K562 (cell line): Measurements from ENCODE around the gene NAV2. TPM values are rescaled to one million over a fixed set of nuclear protein-coding genes. Genes with fewer than 3 reads are reported as not detected.

Experiments
- ATAC-seq: fragments of 200-7000 bp; cut with Tn5 transposase; 3 replicates; pipeline ENCODE4 v1.9.1; 2020; ENCODE audit warnings: moderate library complexity
- BruUV-seq: library from RNA; stranded (reverse); fragments of 400-500 nt; replicated peaks from 2 replicates; lab custom pipeline; 2021; lab: Mats Ljungman, UMichigan
- CTCF ChIA-PET: fragments of 300-600 bp; formaldehyde crosslinking; extraction: SDS; loops from one replicate; lab custom pipeline; 2021; ENCODE audit warnings: low intra/inter-chr PET ratio; lab: Yijun Ruan, JAX
- POLR2A ChIA-PET: fragments of 300-600, 350-650 bp; sonication (Branson Sonifier 250); formaldehyde crosslinking; extraction: SDS; loops from one replicate; lab custom pipeline; 2021; ENCODE audit warnings: antibody characterized with exemption, inconsistent platforms; lab: Yijun Ruan, JAX
- DNase-seq, 4 experiments: peaks; one replicate each; pipeline versions ENCODE4 v3.0.0 to v3.0.0-alpha.2; 2011 to 2018; ENCODE audit warnings: low spot score in 3 of 4, mixed read lengths in 3 of 4; ENCODE audit errors: extremely low read depth in 1 of 4
- FAIRE-seq: peaks from 2 replicates; lab custom pipeline; 2011; peaks lifted over from hg19 to GRCh38; lab: Jason Lieb, UNC
- H2AFZ ChIP-seq: 2 replicates; pipeline ENCODE4 v1.6.0; 2011; ENCODE audit warnings: low read depth, low read length, control low read depth, inconsistent platforms
- H3K27ac ChIP-seq: fragments of 200-600 bp; 3 replicates; pipeline ENCODE4 v1.8.0; 2011; ENCODE audit warnings: low read depth, mild to moderate bottlenecking, control low read depth, inconsistent platforms, low read length, moderate library complexity, mixed read lengths; ENCODE audit errors: extremely low read depth
- H3K27me3 ChIP-seq, 2 experiments: fragments of 300-600 bp in 1 of 2; 2 replicates in 1 of 2; 3 replicates in 1 of 2; pipeline versions ENCODE4 v1.6.0 to v1.8.0; 2011; ENCODE audit warnings: inconsistent platforms in 2 of 2, low read length in 2 of 2, mild to moderate bottlenecking in 1 of 2, mixed read lengths in 1 of 2, moderate library complexity in 1 of 2; ENCODE audit not compliant: control insufficient read depth in 2 of 2, insufficient read depth in 2 of 2
- H3K36me3 ChIP-seq: fragments of 300-600 bp; 3 replicates; pipeline ENCODE4 v1.8.0; 2011; ENCODE audit warnings: mild to moderate bottlenecking, low read length, inconsistent platforms; ENCODE audit not compliant: control insufficient read depth, insufficient read depth
- H3K4me1 ChIP-seq, 2 experiments: fragments of 200-600 bp in 1 of 2; replicated peaks in 1 of 2; 2 replicates in 1 of 2; 3 replicates in 1 of 2; pipeline versions ENCODE4 v1.5.1 to v1.8.0; 2011; ENCODE audit warnings: inconsistent platforms in 2 of 2, low read length in 2 of 2, mild to moderate bottlenecking in 1 of 2, mixed read lengths in 1 of 2, moderate library complexity in 1 of 2; ENCODE audit not compliant: control insufficient read depth in 2 of 2, insufficient read depth in 2 of 2
- H3K4me2 ChIP-seq: 2 replicates; pipeline ENCODE4 v1.6.1; 2011; ENCODE audit warnings: low read length, control low read depth, inconsistent platforms, mixed read lengths; ENCODE audit not compliant: insufficient read depth
- H3K4me3 ChIP-seq: fragments of 200-600 bp; sonication (generic), shearing (Covaris generic); 2 replicates; pipeline ENCODE4 v1.5.1; 2016; ENCODE audit warnings: control low read depth, inconsistent platforms
- H3K79me2 ChIP-seq: fragments of 200-600 bp; 3 replicates; pipeline ENCODE4 v1.8.0; 2011; ENCODE audit warnings: low read length, inconsistent platforms; ENCODE audit not compliant: control insufficient read depth, insufficient read depth
- H3K9ac ChIP-seq, 2 experiments: 2 replicates each; pipeline versions ENCODE4 v1.6.0 to v1.6.1; 2011; ENCODE audit warnings: low read depth in 2 of 2, low read length in 2 of 2, control low read depth in 1 of 2, inconsistent platforms in 1 of 2, mild to moderate bottlenecking in 1 of 2, mixed read lengths in 1 of 2; ENCODE audit not compliant: insufficient read depth in 1 of 2
- H3K9me1 ChIP-seq: one replicate; pipeline ENCODE4 v1.6.0; 2011; ENCODE audit warnings: inconsistent platforms, mild to moderate bottlenecking, low read length, moderate library complexity; ENCODE audit not compliant: control insufficient read depth, insufficient read depth
- H3K9me3 ChIP-seq: replicated peaks from 2 replicates; pipeline ENCODE4 v1.5.1; 2011; ENCODE audit warnings: low read depth, low read length, inconsistent platforms; ENCODE audit not compliant: control insufficient read depth, insufficient read depth
- H4K20me1 ChIP-seq: replicated peaks from 2 replicates; pipeline ENCODE4 v1.6.1; 2011; ENCODE audit warnings: low read length, inconsistent platforms, mixed read lengths; ENCODE audit not compliant: control insufficient read depth, insufficient read depth
- AFF1 ChIP-seq, 2 experiments: fragments of 450-650 bp; IDR thresholded peaks; 2 replicates each; pipeline ENCODE4 v1.6.1; 2018; ENCODE audit warnings: mild to moderate bottlenecking in 2 of 2, low read depth in 1 of 2; ENCODE audit not compliant: partially characterized antibody in 2 of 2
- CHD2 ChIP-seq: IDR thresholded peaks from 2 replicates; pipeline ENCODE4 v1.6.1; 2011; ENCODE audit warnings: low read depth, low read length
- CREB3 ChIP-seq: fragments of 450-650 bp; conservative IDR thresholded peaks from 2 replicates; pipeline ENCODE4 v1.6.1; 2016; ENCODE audit warnings: missing genetic modification characterization, low read depth, mild to moderate bottlenecking, missing compliant biosample characterization, moderate library complexity
- HBP1 ChIP-seq: fragments of 450-650 bp; formaldehyde crosslinking; IDR thresholded peaks from 2 replicates; pipeline ENCODE4 v1.4.0; 2022; ENCODE audit warnings: missing genetic modification characterization
- SFPQ ChIP-seq: fragments of 200-400 bp; formaldehyde crosslinking; IDR thresholded peaks from 2 replicates; pipeline ENCODE4 v1.6.1; 2017; ENCODE audit warnings: mild to moderate bottlenecking, low read depth, low read length, moderate library complexity
- STAT5B ChIP-seq: fragments of 250-450 bp; sonication (Bioruptor Pico); IDR thresholded peaks from 2 replicates; pipeline ENCODE4 v1.8.0; 2021; ENCODE audit warnings: mild to moderate bottlenecking, inconsistent platforms
- TOE1 ChIP-seq, 2 experiments: fragments of 450-650 bp in 1 of 2; sonication (generic) in 1 of 2; formaldehyde crosslinking in 1 of 2; IDR thresholded peaks; 2 replicates each; pipeline versions ENCODE4 v1.7.1 to v1.8.0; 2016 to 2022; ENCODE audit warnings: borderline replicate concordance in 2 of 2, mild to moderate bottlenecking in 2 of 2, antibody characterized with exemption in 1 of 2, inconsistent platforms in 1 of 2, low read depth in 1 of 2, missing genetic modification reagents in 1 of 2, moderate library complexity in 1 of 2
- ZNF398 ChIP-seq: fragments of 250-450 bp; sonication (Bioruptor Pico); IDR thresholded peaks from 2 replicates; pipeline ENCODE4 v1.8.0; 2021; ENCODE audit warnings: moderate library complexity, mild to moderate bottlenecking, inconsistent platforms
- WGBS: fragments of 100-300 bp; shearing (Covaris generic); methylation state at CpG from one replicate; pipeline ENCODE4 v1.1.6; 2016; ENCODE audit warnings: low coverage, mixed read lengths; ENCODE audit not compliant: insufficient coverage; ENCODE audit errors: missing lambda C conversion rate; 5-methylcytosine and 5-hydroxymethylcytosine counted together
- in situ Hi-C: fragments of 300-500 bp; cut with MboI; formaldehyde crosslinking; loops from 4 replicates; pipeline ENCODE4 v1.15.0; 2018; ENCODE audit warnings: inconsistent platforms, mixed read lengths
- intact Hi-C: fragments of 100-400 bp; cut with micrococcal nuclease; formaldehyde crosslinking; loops from 2 replicates; pipeline ENCODE4 v1.14.2; 2022
- polyA plus RNA-seq, 8 experiments: library from polyadenylated mRNA; depleted of rRNA in 4 of 8; stranded (reverse) in 5 of 8; unstranded in 3 of 8; fragments of >200 nt; fragmentation: Nextera tagmentation in 2 of 8; fragmentation: Illumina TruSeq in 1 of 8; extraction: Ambion mirVana in 2 of 8; extraction: Trizol in 1 of 8; gene quantifications; 2 replicates each; pipeline versions ENCODE4 v1.2.1 to v1.2.3, GENCODE V29; 2011 to 2014; ENCODE audit warnings: inconsistent platforms in 1 of 8, missing spikeins in 1 of 8
- total RNA-seq, 7 experiments: library from RNA; depleted of rRNA in 6 of 7; stranded (reverse); fragments of >200 nt in 6 of 7; fragmentation: Illumina TruSeq in 2 of 7; extraction: Trizol in 2 of 7; gene quantifications; 2 replicates each; pipeline versions ENCODE4 v1.2.1 to v1.2.3, GENCODE V29; 2011 to 2021; ENCODE audit warnings: low replicate concordance in 1 of 7

Gene NAV2
- total and polyA plus RNA-seq, 9 of the 15 experiments (the other 6 are each of a cell fraction or from before 2014, with no cell fraction given), result 0.03 to 0.35 (median 0.05) TPM

- TF ChIP-seq AFF1 (IDR thresholded peaks at IDR 0.05; ENCODE audit: low read depth in 1 of 2, partially characterized antibody in 2 of 2) (no peak), TOE1 (IDR thresholded peaks at IDR 0.05; ENCODE audit: borderline replicate concordance) (no peak), TOE1 (CRISPR knock-in tag; IDR thresholded peaks at IDR 0.05; ENCODE audit: borderline replicate concordance, low read depth) (no peak), HBP1 (CRISPR knock-in tag) (no peak)
Observed at GRCh38 chr11:19794161-19794560, 81.5 kb downstream of the NAV2 start (continued).

GRCh38 chr11:19795082-19795481 lies 82.4 kb downstream of the NAV2 start:
- BruUV-seq, result no TSS peak
- Histone ChIP-seq H3K9me1 (no peaks in the 10 kb centered on the region), H2AFZ (no peak overlapping the region), H4K20me1 (no peaks in the 10 kb centered on the region), H3K27ac (no peak overlapping the region), H3K9me3 (no peaks in the 10 kb centered on the region), H3K36me3 (no peaks in the 10 kb centered on the region), H3K4me3 (no peak overlapping the region), H3K9ac (no peak overlapping the region), H3K4me2 (no peak overlapping the region), H3K27me3 (peaks cover 0 to 12% of the 10 kb centered on the region in 2 experiments; a peak in 3 of 5 replicates), H3K79me2 (no peaks in the 10 kb centered on the region), H3K4me1 (no peaks in the 10 kb centered on the region)
- ATAC-seq (no peak), DNase-seq (no peak), FAIRE-seq (no peak)
- intact Hi-C loops (no loop called here), in situ Hi-C loops (no loop called here)
- POLR2A ChIA-PET, result no interaction called here
- 0% methylated on average over 1 of the region's 1 CpG for WGBS
- CTCF ChIA-PET, result no interaction called here
- TF ChIP-seq ZNF398 (no peak), CREB3 (tag) (no peak), STAT5B (no peak), CHD2 (no peak), SFPQ (no peak)
